H7 (cell line): ENCODE measurements around the gene PROS1. TPM values are rescaled to one million over a fixed set of nuclear protein-coding genes. Genes with fewer than 3 reads are reported as not detected.
"Not testable (repeated sequence)": the region's sequence is repeated elsewhere in the genome, so short reads cannot be mapped to it uniquely, and the experiment has no call there.

Source experiments
- DNase-seq: peaks from one replicate; pipeline ENCODE4 v3.0.0; 2012
- H3K27me3 ChIP-seq: 2 replicates; pipeline ENCODE4 v1.6.0; 2011; ENCODE audit warnings: mild to moderate bottlenecking, low read length; ENCODE audit not compliant: control insufficient read depth, insufficient read depth
- H3K36me3 ChIP-seq: replicated peaks from 2 replicates; pipeline ENCODE4 v1.5.1; 2011; ENCODE audit warnings: low read length; ENCODE audit not compliant: control insufficient read depth, insufficient read depth
- H3K4me3 ChIP-seq: 2 replicates; pipeline ENCODE4 v1.5.1; 2011; ENCODE audit warnings: low read depth, mild to moderate bottlenecking, control low read depth, low read length, moderate library complexity; ENCODE audit not compliant: insufficient read depth
- total RNA-seq: library from RNA; depleted of rRNA; stranded (reverse); fragments of >200 nt; shearing (Covaris generic); gene quantifications from 2 replicates; pipeline ENCODE4 v1.2.3, GENCODE V29; 2014

The PROS1 gene
- total RNA-seq, 1 experiment from 2014 or later = 6.5 TPM

DNA sequence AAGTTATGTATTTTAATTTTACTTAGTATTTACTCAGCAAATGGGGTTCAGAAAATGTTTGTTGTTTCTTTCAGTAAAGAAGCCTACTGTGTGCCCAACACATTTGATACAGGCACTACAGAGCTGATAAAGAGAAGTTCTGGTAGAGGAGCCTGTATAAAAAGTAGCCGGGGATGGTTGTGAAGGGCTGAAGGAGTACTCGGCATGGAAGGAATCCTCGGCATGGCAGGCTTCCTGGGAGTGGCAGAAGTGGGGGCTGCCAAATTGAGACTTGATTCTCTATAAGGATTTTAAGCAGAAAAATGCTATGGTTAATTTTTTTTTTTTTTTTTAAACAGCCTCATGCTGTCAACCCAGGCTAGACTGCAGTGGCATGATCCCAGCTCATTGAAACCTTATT is 15.5 kb upstream of the PROS1 start:
- no peak for DNase-seq
- Histone ChIP-seq H3K27me3 (no peaks in the 10 kb centered on the region), H3K4me3 (no peak overlapping the region), H3K36me3 (no peaks in the 10 kb centered on the region)

DNA sequence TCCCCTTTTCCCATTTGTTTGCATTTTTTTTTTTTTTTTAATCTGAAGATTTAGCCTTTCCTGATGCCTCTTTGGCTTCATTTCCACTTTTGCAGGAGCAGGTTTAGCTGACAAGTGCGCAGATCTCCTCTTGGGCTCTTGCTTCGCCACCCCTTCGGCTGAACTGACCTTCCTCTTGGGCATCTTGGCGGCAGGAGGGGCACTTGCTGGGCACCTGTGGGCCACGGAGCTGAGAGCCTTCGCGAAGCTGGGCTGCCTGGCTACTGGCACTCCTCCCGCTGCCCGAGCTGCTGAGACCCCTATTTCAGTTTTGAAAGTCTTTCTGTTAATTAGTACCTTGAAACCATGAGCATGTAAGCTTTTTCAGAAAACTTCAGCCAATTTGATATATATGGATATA is 15.1 kb upstream of the PROS1 start:
- Histone ChIP-seq H3K27me3 (no peaks in the 10 kb centered on the region), H3K4me3 (no peak overlapping the region), H3K36me3 (no peaks in the 10 kb centered on the region)
- no peak for DNase-seq

DNA sequence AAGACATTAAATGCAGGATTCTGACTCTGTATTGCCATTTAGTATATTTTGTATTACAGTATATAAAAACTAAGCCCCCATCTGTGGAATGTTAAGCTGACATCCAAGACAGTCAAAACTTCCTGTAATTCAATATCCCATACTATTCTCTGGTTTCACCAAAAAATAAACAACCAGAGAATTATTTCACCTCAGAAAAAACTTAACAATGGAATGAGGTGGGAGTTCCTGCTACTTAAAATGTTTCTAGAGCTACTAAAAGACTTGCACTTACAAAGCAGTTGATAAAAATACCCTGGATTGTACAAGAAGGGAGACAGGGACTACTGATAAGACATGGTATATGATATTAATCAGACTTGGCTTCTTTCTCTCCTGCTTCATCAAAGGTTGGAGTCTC is 14.6 kb upstream of the PROS1 start:
- no peak for DNase-seq
- H3K27me3 ChIP-seq = no peaks in the 10 kb centered on the region
- no peaks in the 10 kb centered on the region for H3K36me3 ChIP-seq
- no peak overlapping the region for H3K4me3 ChIP-seq

DNA sequence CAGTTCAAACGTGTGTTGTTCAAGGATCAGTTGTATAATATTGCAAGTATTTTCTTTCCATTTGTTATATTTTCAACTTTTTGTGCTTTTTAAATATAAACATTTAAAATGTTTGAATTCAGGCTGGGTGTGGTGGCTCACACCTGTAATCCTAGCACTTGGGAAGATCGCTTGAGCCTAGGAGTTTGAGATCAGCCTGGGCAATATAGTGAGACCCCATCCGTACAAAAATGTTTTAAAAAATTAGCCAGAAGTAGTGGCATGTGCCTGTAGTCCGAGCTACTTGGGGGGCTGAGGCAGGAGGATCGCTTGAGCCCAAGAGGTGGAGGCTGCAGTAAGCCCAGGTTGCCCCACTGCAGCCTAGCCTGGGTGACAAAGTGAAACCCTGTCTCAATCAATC is 10.9 kb upstream of the PROS1 start:
- DNase-seq = no peak
- Histone ChIP-seq H3K4me3 (no peak overlapping the region), H3K36me3 (no peaks in the 10 kb centered on the region), H3K27me3 (no peaks in the 10 kb centered on the region)

DNA sequence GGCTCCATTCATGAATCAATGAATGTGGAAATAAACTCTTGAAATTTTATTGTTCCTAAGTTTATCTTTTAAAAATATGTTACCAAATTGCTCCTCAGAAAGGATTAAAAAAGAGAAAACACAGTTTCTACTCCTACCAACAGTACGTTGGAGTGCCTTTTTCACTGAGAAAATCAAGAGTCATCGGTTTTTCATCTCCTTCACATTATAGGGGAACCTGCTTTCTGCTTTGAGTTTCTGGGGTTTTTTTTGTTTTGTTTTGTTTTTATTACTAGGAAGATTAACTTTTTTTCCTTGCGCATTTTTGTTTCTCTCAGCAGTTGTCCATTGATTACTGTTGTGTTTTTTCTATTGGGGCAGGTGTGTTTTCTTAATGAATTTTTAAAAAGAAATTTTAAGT is 9.7 kb upstream of the PROS1 start:
- no peaks in the 10 kb centered on the region for H3K27me3 ChIP-seq

DNA sequence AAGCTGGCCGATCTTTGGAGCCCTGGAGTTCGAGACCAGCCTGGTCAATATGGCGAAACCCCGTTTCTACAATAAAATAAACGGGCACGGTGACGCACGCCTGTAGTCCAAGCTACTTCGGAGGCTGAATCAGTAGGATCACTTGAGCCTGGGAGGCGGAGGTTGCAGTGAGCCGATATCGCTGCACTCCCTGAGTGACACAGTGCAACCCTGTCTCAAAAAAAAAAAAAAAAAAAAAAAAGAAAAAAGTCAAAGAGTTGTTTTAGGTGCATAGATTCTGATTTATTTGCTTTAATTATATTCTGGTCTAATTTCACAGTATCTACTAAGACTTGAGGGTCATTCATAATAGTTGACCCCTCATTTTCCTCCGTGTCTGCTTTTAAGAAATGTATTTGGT is 8.0 kb upstream of the PROS1 start:
- Histone ChIP-seq H3K4me3 (no peak overlapping the region), H3K27me3 (no peaks in the 10 kb centered on the region), H3K36me3 (no peaks in the 10 kb centered on the region)
- no peak for DNase-seq

More for the DNA sequence above, 9.7 kb upstream of the PROS1 start:
- H3K36me3 ChIP-seq = no peaks in the 10 kb centered on the region
- DNase-seq = no peak
- no peak overlapping the region for H3K4me3 ChIP-seq

DNA sequence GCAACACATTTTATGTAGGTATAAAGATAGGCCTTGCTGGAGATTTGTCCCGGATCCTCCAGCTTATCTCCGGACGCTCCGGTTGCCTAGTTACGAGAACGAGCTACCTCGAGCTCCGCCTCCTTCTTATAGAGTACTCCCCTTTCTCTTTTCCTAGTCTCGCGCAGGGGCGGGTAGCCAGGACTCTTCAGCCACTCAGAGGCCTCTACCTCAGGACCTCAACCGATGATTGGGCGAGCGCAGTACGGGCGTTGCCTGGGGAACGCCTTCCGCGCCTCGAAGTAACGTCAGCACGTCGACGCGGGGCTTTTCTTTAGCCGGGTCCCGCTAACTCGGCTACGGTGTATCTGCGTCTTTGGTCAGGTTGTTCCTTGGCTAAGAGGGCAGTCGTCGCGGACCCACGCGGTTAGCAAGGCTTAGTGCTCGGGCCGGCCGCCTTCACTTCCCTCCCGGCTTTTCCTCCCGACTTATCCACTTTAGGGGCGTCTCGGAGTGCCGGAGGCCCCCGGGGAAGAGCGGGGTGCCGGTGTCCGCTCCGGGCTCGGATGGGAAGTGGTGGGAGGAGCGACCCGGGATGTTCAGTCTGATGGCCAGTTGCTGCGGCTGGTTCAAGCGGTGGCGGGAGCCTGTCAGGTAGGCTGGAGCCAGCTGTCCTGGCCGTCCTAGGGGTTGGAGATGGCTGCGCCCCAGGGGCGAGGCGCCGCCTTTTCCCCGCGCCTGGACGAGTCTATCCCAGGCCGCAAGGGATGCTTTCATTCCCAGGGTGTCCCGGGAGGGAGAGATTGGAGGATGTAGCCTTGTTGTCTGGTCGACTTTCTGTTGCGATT is 6.4 kb upstream of the PROS1 start, which contains the start of gene ARL13B:
Gene ARL13B, plus strand, starts transcription at position 306 of the 827 bp plus-strand sequence. Its CDS starts 269 bp downstream, at position 575.
- no peaks in the 10 kb centered on the region; the same call in 1 of the 2 replicates for H3K27me3 ChIP-seq
- no peaks in the 10 kb centered on the region for H3K36me3 ChIP-seq
- H3K4me3 ChIP-seq = peak within 1 kb of the TSS; percentile 87
- peak; percentile 93 for DNase-seq

DNA sequence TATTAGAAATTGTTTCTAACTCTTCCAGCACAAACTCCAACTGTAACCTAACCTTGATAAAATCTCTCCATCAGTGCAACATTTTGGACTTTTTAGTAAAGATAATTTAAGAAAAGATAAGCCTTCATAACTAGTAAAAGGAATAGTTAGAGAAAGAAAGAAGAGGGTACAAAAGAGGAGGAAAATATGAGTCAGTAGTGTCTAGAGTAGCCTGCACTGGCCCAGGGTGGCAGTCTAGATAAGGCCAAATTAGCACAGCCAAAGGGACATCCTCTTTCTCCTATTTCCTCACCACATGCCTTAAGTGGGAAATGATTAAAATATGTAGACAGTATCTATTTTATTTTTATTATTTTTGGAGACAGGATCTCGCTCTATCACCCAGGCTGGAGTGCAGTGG is 3.7 kb downstream of the PROS1 start:
- H3K36me3 ChIP-seq = no peaks in the 10 kb centered on the region
- peaks cover 9% of the 10 kb centered on the region for H3K27me3 ChIP-seq
- H3K4me3 ChIP-seq = no peak overlapping the region
- no peak for DNase-seq

DNA sequence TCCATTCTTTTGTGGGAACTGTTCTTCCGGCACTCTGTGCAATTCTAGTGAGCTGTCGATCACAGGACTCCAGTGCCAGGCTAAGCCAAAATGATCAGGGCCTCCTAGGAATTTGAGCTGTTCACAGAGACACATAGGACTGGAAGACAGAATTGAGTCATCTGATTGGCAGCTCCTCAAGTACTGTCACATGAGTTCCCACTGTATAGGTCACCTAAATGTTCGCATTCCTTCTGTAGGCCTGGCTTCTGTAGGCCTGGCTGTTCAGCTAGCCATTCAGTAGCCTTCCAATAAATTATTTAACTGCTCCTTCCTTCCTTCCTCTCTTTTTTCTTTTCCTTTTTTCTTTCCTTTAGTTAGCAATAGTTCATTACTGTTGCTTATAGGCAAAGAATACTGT is 4.3 kb downstream of the PROS1 start:
- no peak for DNase-seq
- Histone ChIP-seq H3K27me3 (peaks cover 9% of the 10 kb centered on the region), H3K36me3 (no peaks in the 10 kb centered on the region), H3K4me3 (no peak overlapping the region)

DNA sequence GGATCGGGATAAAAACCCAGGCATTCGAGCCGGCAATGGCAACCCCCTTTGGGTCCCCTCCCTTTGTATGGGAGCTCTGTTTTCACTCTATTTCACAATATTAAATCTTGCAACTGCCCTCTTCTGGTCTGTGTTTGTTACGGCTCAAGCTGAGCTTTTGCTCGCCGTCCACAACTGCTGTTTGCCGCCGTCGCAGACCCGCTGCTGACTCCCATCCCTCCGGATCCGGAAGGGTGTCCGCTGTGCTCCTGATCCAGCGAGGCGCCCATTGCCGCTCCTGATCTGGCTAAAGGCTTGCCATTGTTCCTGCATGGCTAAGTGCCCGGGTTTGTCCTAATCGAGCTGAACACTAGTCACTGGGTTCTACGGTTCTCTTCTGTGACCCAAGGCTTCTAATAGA is 8.6 kb downstream of the PROS1 start:
- H3K27me3 ChIP-seq, DNase-seq, H3K36me3 ChIP-seq, H3K4me3 ChIP-seq: not testable (repeated sequence)

DNA sequence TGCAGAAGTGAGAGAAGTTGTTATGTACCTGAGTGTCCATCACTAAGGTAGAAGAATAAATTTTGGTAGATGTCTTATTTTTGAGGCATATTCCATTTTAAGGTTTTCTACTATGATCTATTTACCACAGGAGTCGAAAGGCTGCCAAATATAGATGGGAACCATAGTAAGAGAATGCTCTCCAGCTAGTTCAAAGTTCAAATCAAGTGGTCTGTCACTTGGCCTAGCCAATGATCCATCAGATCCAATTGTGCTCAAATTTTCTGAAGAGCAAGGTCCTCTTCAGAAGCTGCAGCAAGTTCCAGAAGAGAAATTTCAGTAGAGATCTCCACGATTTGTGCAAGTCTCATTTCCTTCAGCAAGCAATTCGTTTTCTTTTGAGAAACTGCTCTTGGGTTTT is 10.9 kb downstream of the PROS1 start:
- H3K4me3 ChIP-seq = no peak overlapping the region
- no peaks in the 10 kb centered on the region for H3K27me3 ChIP-seq
- no peak for DNase-seq
- H3K36me3 ChIP-seq = no peaks in the 10 kb centered on the region

DNA sequence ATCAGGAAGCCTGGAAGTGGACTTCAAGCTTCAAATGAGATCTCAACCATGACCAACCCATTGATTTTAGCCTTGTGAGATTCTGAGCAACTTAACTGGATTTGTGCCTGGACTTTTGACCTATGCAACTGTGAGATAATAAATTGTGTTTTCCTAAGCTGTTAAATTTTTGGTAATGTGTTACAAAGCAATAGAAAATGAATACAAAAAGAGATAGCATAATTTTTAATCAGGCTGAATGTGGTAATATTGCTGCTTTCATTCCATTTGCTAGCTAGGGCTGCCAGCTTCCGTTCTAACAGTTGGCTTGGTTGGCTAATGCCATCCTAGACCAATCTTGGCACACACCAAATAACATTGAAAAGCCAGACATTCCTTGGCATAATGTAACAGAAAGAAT is 12.2 kb downstream of the PROS1 start:
- H3K27me3 ChIP-seq = no peaks in the 10 kb centered on the region
- no peaks in the 10 kb centered on the region for H3K36me3 ChIP-seq
- DNase-seq = no peak
- no peak overlapping the region for H3K4me3 ChIP-seq

DNA sequence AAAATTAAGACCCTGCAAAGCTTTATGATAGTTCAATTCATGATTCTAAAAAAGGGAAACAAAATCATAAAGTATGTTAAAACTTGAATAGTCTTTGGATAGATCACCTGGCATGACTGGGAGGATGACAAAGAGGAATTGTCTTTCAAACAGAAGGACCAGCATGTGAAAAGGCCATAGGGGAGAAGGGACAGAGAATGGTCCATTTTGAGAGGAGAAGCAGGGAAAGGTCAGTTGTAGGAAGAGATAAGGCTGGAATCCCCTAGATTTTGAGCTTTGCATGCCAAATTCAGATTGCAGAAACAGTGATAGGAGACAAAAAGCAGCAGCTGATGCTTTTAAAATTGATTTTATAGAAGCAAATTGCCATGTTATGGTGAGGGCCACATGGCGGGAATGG is 12.7 kb downstream of the PROS1 start:
- H3K27me3 ChIP-seq = no peaks in the 10 kb centered on the region
- H3K4me3 ChIP-seq = no peak overlapping the region
- H3K36me3 ChIP-seq = no peaks in the 10 kb centered on the region
- no peak for DNase-seq

DNA sequence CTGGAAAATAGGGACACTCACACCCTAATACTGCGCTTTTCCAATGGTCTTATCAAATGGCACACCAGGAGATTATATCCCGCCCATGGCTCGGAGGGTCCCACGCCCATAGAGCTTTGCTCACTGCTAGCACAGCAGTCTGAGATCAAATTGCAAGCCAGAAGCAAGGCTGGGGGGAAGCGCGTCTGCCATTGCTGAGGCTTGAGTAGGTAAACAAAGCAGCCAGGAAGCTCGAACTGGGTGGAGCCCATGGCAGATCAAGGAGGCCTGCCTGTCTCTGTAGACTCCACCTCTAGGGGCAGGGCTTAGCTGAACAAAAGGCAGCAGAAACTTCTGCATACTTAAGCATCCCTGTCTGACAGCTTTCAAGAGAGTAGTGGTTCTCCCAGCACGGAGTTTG is 23.7 kb downstream of the PROS1 start:
- not testable (repeated sequence) for H3K4me3 ChIP-seq, H3K27me3 ChIP-seq, H3K36me3 ChIP-seq, DNase-seq

DNA sequence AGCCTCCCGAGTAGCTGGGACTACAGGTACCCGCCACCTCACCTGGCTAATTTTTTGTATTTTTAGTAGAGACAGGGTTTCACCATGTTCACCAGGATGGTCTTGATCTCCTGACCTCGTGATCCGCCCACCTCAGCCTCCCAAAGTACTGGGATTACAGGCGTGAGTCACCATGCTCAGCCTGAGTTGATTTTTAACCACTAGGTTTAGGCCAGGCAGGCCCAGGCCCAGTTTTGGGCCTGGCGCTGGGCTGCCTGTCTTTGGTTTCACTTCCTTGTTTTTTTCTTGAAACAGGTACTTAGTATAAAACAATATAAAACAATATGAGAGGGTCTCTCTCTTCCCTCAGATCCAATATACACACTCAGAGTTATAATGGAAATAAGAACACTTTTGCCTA is 36.2 kb downstream of the PROS1 start:
- H3K27me3 ChIP-seq, DNase-seq, H3K4me3 ChIP-seq, H3K36me3 ChIP-seq: not testable (repeated sequence)

DNA sequence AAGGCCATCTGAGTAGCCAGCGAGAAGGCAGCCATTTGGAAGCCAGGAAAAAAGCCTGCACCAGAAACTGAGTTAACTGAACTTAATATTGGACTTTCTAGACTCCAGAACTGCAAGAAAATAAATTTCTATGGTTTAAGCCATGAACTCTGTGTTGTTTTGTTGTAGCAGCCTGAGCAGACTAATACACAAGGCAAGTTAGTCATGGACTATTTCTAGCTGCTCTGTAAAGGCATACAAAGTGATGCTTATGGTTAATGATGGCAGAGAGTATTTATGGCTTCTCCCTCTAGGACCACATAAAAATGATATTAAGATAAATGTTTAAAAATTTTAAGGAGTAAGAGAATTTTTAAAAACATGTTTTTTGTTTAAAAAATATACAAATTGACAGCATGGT is 37.1 kb downstream of the PROS1 start:
- DNase-seq = no peak
- H3K27me3 ChIP-seq = no peaks in the 10 kb centered on the region
- H3K36me3 ChIP-seq = no peaks in the 10 kb centered on the region
- no peak overlapping the region for H3K4me3 ChIP-seq
